ENCODE measurements around the gene FGF22. TPM values are rescaled to one million over a fixed set of nuclear protein-coding genes. Genes with fewer than 3 reads are reported as not detected.
A peak's percentile ranks its signal among the peaks of the same experiment; 100 is the strongest.

Gene FGF22
- total and polyA plus RNA-seq, 4 donors, result 0.10 to 0.85 (median 0.34) TPM

DNA sequence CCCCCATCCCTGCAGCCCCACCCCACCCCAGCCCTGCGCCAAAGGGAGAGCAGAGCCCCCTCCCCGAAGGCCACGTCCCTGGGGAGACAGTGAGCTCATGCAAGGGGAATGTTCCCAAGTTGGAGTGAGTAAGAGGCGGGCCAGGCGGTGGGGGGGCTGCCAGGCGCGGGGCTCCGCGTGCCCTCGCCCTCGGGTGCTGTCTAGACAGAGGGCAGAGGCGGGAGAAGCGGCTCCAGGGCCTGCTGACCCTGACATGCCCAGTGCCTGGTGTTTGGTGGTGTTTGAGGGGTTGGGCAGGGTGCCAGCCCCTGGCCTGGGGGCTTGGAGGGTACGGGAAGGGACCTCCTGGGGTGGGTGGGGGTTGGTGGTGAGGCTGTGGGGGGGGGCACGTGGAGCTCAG lies 37.5 kb downstream of the FGF22 start:
- Histone ChIP-seq H3K4me3 (peak overlapping the region; percentile 42), H3K27ac (ENCODE audit: low read depth in 1 of 2, low read length in 1 of 2) (peak overlapping the region; percentile 90 to 92), H3K9me3 (ENCODE audit: control insufficient read depth in 4 of 4, insufficient read depth in 3 of 4, low read length in 3 of 4) (no peaks in the 10 kb centered on the region), H3K9ac (ENCODE audit: insufficient read depth in 1 of 2, low read length in 2 of 2) (no peak overlapping the region), H3K4me1 (ENCODE audit: control insufficient read depth in 5 of 5, insufficient read depth in 5 of 5, low read length in 5 of 5) (peaks cover 0 to 27% (median 12%) of the 10 kb centered on the region in 5 donors), H3K27me3 (ENCODE audit: control insufficient read depth in 3 of 3, insufficient read depth in 3 of 3, low read length in 2 of 3) (peaks cover 0 to 10% (median 3%) of the 10 kb centered on the region in 3 donors), H3K36me3 (ENCODE audit: control insufficient read depth in 4 of 4, insufficient read depth in 4 of 4, low read length in 4 of 4) (no peaks in the 10 kb centered on the region)
- TF ChIP-seq, protein P1, sequence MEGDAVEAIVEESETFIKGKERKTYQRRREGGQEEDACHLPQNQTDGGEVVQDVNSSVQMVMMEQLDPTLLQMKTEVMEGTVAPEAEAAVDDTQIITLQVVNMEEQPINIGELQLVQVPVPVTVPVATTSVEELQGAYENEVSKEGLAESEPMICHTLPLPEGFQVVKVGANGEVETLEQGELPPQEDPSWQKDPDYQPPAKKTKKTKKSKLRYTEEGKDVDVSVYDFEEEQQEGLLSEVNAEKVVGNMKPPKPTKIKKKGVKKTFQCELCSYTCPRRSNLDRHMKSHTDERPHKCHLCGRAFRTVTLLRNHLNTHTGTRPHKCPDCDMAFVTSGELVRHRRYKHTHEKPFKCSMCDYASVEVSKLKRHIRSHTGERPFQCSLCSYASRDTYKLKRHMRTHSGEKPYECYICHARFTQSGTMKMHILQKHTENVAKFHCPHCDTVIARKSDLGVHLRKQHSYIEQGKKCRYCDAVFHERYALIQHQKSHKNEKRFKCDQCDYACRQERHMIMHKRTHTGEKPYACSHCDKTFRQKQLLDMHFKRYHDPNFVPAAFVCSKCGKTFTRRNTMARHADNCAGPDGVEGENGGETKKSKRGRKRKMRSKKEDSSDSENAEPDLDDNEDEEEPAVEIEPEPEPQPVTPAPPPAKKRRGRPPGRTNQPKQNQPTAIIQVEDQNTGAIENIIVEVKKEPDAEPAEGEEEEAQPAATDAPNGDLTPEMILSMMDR (IDR thresholded peaks at IDR 0.05; ENCODE audit: control extremely low read depth, extremely low read depth), result no peak
- DNase-seq (peak; percentile 53 to 68 (median 62)), ATAC-seq (ENCODE audit: insufficient read depth, low FRiP score) (no peak)
- 6% methylated on average over 11 to 15 of the region's 15 CpGs for WGBS, 2 donors

DNA sequence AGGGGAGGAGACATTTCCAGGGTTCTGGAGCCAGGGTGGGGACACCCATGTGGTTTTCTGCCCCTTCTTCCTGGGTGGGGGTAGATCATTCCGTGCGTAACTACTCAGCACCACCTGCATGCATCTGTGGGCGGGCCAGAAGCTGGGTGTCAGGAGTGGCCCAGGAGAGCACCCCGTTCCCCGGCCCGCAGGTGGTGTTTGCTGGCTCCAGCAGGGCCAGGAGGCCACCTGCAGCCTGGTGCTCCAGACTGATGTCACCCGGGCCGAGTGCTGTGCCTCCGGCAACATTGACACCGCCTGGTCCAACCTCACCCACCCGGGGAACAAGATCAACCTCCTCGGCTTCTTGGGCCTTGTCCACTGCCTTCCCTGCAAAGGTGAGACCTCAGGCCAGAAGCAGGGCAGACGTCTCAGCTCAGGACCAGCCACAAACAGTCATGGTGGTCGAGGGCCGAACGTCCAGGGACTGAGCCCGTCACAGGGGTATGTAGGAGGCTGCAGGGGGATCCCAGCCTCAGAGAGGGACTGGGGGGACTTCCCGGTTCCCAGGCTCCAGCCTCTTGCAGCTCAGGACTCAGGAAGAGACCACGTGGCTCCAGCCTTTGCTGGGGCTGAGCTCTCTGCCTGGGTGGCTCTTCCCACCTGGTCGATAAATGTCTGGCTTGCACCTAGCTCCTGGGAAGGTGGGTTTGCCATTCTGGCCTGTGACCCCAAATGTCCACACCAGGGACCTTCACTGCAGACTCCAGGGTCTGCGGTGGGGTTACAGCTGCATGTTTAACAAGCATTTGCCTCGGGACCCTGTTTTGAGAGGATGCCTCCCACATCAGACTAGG lies 38.1 kb downstream of the FGF22 start:
- DNase-seq, result no peak

DNA sequence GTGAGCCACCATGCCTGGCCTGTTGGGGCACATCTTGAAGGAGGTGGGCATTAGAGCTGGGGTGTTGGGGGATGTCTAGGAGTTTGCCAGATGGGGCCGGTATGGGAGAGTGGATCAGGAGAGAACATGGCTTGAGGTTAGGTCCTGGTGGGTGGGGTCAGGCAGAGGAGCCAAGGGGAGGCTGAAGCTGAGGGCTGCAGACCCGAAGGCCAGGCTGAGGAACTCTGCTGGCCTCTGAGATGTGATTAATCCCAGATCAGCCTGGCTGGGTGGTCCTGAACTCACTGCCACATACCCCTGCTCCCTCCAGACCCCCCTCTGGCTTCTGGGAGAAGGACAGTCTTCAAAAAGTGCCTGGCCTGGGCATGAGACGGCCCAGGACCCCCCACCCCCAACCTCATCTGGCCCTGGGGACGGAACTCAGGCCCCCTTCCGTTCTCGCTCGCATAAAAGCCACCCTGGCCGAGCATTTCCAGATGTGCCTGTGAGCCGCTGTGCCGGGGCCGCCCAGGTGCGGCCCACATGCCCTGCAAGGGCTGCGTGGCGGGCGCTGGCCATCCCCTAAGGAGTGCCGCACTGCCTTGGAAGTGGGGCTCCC lies 39.2 kb downstream of the FGF22 start:
- peaks cover 0 to 27% (median 12%) of the 10 kb centered on the region in 5 donors for H3K4me1 ChIP-seq (ENCODE audit: control insufficient read depth in 5 of 5, insufficient read depth in 5 of 5, low read length in 5 of 5)
- H3K27ac ChIP-seq (ENCODE audit: low read depth in 1 of 2, low read length in 1 of 2), result peak overlapping the region; percentile 38 to 63
- H3K27me3 ChIP-seq (ENCODE audit: control insufficient read depth in 3 of 3, insufficient read depth in 3 of 3, low read length in 2 of 3), result peaks cover 0 to 10% (median 3%) of the 10 kb centered on the region in 3 donors
- WGBS, 2 donors, result 94% methylated on average over 16 of the region's 16 CpGs
- H3K9ac ChIP-seq (ENCODE audit: insufficient read depth in 1 of 2, low read length in 2 of 2), result no peak overlapping the region
- H3K9me3 ChIP-seq (ENCODE audit: control insufficient read depth in 4 of 4, insufficient read depth in 3 of 4, low read length in 3 of 4), result no peaks in the 10 kb centered on the region
- H3K4me3 ChIP-seq, result no peak overlapping the region
- TF ChIP-seq, protein P1 (IDR thresholded peaks at IDR 0.05; ENCODE audit: control extremely low read depth, extremely low read depth), result no peak
- peaks cover 0 to 2% (median 0%) of the 10 kb centered on the region in 4 donors for H3K36me3 ChIP-seq (ENCODE audit: control insufficient read depth in 4 of 4, insufficient read depth in 4 of 4, low read length in 4 of 4)
- ATAC-seq (ENCODE audit: insufficient read depth, low FRiP score) (no peak), DNase-seq (no peak)

More for the DNA sequence above, 38.1 kb downstream of the FGF22 start:
- H3K9ac ChIP-seq (ENCODE audit: insufficient read depth in 1 of 2, low read length in 2 of 2), result no peak overlapping the region
- 51 to 64% methylated on average over 22 of the region's 22 CpGs for WGBS, 2 donors
- peaks cover 0 to 2% (median 0%) of the 10 kb centered on the region in 4 donors for H3K36me3 ChIP-seq (ENCODE audit: control insufficient read depth in 4 of 4, insufficient read depth in 4 of 4, low read length in 4 of 4)
- H3K4me1 ChIP-seq (ENCODE audit: control insufficient read depth in 5 of 5, insufficient read depth in 5 of 5, low read length in 5 of 5), result peaks cover 0 to 27% (median 12%) of the 10 kb centered on the region in 5 donors
- H3K4me3 ChIP-seq, result peak overlapping the region; percentile 7
- H3K9me3 ChIP-seq (ENCODE audit: control insufficient read depth in 4 of 4, insufficient read depth in 3 of 4, low read length in 3 of 4), result no peaks in the 10 kb centered on the region
- TF ChIP-seq, protein P1 (IDR thresholded peaks at IDR 0.05; ENCODE audit: control extremely low read depth, extremely low read depth), result no peak
- H3K27me3 ChIP-seq (ENCODE audit: control insufficient read depth in 3 of 3, insufficient read depth in 3 of 3, low read length in 2 of 3), result peaks cover 0 to 10% (median 3%) of the 10 kb centered on the region in 3 donors
- ATAC-seq (ENCODE audit: insufficient read depth, low FRiP score), result no peak
- H3K27ac ChIP-seq (ENCODE audit: low read depth in 1 of 2, low read length in 1 of 2), result peak overlapping the region; percentile 7 to 90

All from lung (tissue), 12 donors.